ENCODE measurements around the gene BCL7A. TPM values are rescaled to one million over a fixed set of nuclear protein-coding genes. Genes with fewer than 3 reads are reported as not detected.

Gene BCL7A
- total and polyA plus RNA-seq, 10 of the 15 experiments (the other 5 are each of a cell fraction or from before 2014, with no cell fraction given) = 0.37 to 17.2 (median 11.7) TPM

- TF ChIP-seq NFYA (IDR thresholded peaks at IDR 0.05; ENCODE audit: borderline replicate concordance, low read depth, low read length) = no peak
- TF ChIP-seq HDAC2 (IDR thresholded peaks at IDR 0.05) = no peak
- TF ChIP-seq TCF12 (IDR thresholded peaks at IDR 0.05; ENCODE audit: low read depth, low read length) = no peak
- no peak for TF ChIP-seq IRF4 (IDR thresholded peaks at IDR 0.05; ENCODE audit: low read depth, low read length)
- TF ChIP-seq NFIC (IDR thresholded peaks at IDR 0.05; ENCODE audit: low read depth, low read length) = peak; percentile 44; the same call in 1 of the 2 replicates
- TF ChIP-seq TBL1XR1 (IDR thresholded peaks at IDR 0.05; ENCODE audit: low read depth, low read length) = no peak
- TF ChIP-seq MEF2A (IDR thresholded peaks at IDR 0.05; ENCODE audit: insufficient read depth, low read depth, low read length) = no peak
- no peak for TF ChIP-seq ESRRA (IDR thresholded peaks at IDR 0.05; ENCODE audit: low read length)
- TF ChIP-seq PKNOX1 (IDR thresholded peaks at IDR 0.05) = peak; percentile 56; the same call in 1 of the 2 replicates
- no peak for TF ChIP-seq SREBF2 (IDR thresholded peaks at IDR 0.05; ENCODE audit: low read length)
- 0 out of 4 replicates have a peak, but pooled peaks of 1 of the 2 experiments have one; percentile 23 for TF ChIP-seq EP300 (IDR thresholded peaks at IDR 0.05; ENCODE audit: borderline replicate concordance in 1 of 2, control insufficient read depth in 1 of 2, low read depth in 2 of 2, low read length in 2 of 2)
- TF ChIP-seq MEF2B (IDR thresholded peaks at IDR 0.05; ENCODE audit: partially characterized antibody, poor library complexity, severe bottlenecking) = no peak
- no peak for TF ChIP-seq FOXK2 (IDR thresholded peaks at IDR 0.05)
- no peak for TF ChIP-seq ATF2 (IDR thresholded peaks at IDR 0.05; ENCODE audit: low read length)
- peak; percentile 61 for TF ChIP-seq JUNB (IDR thresholded peaks at IDR 0.05)
- peak; percentile 27 to 38 (median 37); a peak in 4 of 6 replicates for TF ChIP-seq CTCF (IDR thresholded peaks at IDR 0.05 in 2 of 3, conservative IDR thresholded peaks at IDR 0.05 in 1 of 3; ENCODE audit: control insufficient read depth in 2 of 3, extremely low read depth in 1 of 3, insufficient read depth in 1 of 3, low read depth in 3 of 3, low read length in 3 of 3)
- TF ChIP-seq PBX3 (IDR thresholded peaks at IDR 0.05; ENCODE audit: insufficient replicate concordance, low read depth, low read length) = no peak
- TF ChIP-seq ELK1 (IDR thresholded peaks at IDR 0.05; ENCODE audit: low read depth, low read length) = no peak
- no peak for TF ChIP-seq CEBPB (IDR thresholded peaks at IDR 0.05; ENCODE audit: borderline replicate concordance in 1 of 2, low read depth in 2 of 2, low read length in 2 of 2)
Observed at GRCh38 chr12:122028905-122029560, 7.3 kb downstream of the BCL7A start (continued).

All from GM12878 (cell line).